ENCODE results near the gene ELMO1.

Gene ELMO1

DNA sequence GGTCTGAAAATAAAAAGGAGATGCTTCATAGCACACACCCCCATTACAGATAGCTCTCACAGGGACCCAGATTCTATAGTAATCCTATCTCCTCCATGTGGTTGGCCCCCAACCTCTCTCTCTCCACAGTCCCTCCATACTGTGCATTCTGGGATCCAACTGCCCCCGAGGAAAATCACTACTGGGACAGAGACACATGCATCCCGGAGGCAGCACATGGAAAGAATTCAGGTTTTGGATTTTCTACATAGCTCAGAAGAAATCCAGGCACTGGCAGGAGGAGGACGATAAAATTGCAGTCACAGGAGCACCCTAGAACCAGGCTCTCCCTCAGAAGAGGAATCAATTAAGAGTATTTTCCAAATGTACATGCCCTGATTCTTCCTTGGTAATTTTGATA is 239.5 kb downstream of the ELMO1 start:
- no peak for DNase-seq

DNA sequence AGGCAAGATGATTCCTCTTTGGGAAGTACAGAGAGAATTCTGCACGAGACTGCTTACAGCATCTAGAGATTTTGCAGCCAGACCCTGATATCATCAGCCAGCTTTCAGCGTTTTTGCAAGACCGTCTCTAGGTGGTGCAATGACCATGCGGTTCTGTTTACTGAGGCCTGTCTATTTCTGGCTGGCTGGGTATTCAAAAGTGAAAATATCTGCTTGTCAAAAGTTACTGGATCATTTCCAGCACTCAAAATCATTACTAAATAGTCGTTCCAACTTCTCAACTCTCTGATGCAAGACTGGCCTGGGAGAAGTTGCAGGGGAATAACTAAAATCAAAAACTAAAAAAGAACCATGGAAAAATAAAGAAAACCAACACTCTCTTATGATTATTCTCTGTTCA is 240.1 kb downstream of the ELMO1 start:
- DNase-seq = no peak

DNA sequence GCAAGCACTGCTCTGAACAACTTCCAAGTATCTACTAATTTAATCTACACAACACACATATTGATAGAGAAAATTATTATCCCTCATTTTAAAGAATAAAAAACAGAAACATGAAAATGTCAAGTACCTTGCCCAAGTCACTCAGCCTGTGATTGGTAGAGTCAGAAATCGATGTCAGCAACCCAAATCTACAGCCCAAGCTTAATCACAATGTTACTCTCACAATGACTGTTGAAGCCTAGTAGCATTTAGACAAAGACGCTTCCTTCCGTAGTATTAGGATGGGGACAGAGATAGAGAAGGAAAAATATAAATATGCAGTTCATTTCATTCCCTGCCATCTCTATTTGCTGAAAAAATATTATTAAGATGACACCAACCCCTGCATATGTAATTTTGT is 242.5 kb downstream of the ELMO1 start:
- no peak for DNase-seq

DNA sequence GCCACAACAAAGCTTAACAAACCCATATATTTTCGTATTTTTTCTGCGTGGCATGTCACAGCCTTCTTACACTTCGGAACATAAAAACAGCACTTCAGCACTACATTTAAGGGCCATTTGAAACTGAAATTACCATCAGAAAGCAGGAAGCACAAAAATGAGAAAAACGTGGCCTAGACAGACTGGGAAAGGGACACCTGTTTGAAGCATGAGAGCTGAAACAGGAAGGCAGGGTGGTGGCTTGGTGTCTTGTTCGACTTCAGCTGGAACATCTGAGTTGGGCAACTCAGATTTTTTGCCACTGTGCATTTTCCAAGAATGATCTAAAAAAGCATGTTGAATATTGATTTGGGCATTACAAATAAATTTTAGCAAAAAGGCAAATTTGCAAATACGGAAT is 243.2 kb downstream of the ELMO1 start:
- no peak for DNase-seq

DNA sequence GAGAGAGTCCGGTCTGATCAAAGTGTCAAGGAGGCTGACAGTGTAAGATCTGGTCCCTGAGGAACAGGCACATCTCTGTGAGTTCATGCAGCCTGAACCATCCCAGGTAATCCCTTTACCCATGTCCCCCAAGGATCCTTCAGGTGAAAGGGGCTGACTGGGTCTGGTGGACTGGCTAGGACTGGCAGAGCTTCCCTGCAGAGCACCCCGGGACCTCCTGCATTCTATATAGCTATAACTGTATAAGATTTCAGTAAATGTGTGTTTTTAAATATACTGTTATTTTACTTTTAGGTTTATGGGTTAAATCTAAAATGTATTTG is 246.8 kb downstream of the ELMO1 start:
- DNase-seq = no peak

DNA sequence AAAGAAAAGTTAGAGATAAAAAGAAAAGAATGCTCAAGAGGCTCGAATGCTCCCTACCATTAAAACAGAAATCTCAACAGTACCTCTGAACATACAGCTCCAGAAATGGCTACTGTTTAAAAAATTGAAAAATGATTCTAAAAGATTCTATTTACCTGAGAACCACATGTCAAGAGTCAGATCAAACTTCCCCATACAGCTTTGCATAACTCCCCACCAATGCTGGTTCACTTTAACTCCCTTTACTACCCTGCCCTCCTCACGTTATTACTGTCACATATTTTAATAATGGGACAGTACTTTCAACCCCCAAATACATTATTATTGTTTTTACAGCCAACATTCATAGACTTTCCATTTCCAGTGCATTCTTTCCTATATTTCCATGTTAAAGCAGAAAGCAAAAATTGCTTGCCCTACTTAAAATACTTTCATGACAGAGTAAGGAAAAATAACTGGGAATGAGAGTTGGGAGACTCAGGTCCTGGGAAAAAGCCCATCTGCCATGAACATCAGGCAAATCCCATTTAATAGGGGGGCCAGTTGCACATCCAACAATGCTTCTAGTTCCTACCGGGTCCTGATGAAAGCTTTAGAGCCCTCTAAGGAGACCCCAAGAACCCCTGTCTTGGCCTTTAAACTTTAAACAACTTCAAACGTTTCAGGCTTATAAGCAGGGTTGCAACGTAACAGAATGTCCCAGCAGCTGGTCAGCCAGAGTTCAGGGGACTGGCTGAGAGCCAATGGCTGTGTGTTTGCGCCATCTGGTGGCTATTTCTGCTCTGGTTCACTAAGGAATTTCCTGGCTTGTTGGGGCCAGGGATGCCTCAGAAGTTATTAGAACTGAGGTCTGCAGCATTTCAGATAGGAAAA is 247.4 kb downstream of the ELMO1 start:
- DNase-seq = peak; percentile 65

DNA sequence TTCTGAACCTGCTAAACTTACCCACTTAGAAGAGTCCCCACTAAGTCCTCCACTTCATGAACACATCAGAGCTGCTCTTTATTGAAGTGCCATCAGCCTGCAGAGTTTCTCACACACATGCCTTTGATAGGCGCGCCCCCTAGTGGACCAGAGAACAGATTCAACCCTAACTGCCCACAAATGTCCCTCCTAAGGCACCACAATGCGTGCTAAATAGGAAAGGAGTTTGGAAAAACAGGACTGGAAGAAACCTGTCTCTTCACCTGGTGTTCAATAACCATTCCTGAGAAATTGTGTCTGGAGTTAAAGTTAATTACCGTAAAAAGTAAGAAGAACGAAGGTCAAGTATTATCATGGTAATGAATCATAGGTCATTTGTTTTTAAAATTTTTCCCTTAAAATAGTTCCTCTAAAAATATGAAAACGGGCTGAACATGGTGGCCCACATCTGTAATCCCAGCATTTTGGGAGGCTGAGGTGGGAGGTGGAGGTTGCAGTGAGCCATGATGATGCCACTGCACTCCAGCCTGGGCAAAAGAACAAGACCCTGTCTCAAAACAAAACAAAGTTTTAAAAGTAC is 249.7 kb downstream of the ELMO1 start:
- peak; percentile 82 for DNase-seq

DNA sequence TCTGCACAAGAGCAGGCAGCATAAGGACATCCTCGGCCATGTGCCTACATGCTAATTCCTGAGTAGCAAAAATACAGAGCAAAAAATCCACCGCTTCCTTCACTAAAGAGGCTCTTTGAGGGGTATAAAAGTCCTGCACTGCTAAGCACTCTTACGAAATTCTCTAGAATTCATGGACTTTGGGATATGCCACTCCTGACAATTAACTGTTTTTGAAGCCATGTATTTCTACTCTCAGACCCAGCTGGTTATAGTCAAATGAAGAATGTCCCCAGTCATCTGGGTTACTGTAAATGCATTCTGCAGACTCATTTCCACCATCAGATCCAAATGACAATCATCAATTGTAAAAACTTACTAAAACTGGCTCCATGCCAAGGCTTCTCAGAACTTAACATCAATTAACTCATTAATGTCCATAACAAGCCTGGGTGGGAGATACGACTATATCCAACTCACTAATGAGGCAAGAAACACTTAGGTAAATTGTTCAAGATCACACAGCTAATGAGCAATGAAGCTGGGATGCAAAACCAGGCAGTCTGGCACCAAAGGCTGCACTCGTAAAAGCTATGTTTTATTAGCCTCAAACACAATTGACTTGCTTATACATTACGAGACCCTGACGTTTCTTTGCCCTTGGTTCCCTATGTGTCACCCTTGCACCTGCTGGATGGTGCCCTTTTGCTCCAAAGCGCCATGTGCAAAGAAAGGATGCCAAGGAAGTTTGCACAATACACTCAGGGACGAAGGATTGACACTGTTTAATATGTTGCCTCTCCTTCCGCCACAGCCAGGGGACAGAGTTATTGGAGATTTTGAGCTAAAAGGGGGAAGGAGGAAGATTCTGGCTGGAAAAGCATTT is 250.4 kb downstream of the ELMO1 start:
- DNase-seq = no peak

DNA sequence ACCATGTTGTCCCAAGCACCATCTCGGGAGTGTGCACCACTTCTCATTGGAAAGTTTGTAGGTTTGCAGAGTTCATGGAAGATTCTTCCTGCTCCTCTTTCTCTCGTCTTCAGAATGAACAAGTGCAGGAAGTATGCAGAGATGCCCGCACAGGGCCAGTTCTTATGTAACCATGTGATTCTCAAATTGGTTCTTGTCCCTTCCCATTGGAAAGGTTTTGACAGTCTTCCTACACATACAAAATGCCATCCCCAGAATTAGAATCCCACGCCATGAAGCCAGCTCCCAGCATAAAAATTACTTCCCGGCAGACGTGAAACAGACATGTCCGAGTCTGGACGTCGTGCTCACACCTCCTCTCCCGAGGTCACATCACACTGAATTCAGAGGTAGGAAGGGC is 251.6 kb downstream of the ELMO1 start:
- no peak for DNase-seq

DNA sequence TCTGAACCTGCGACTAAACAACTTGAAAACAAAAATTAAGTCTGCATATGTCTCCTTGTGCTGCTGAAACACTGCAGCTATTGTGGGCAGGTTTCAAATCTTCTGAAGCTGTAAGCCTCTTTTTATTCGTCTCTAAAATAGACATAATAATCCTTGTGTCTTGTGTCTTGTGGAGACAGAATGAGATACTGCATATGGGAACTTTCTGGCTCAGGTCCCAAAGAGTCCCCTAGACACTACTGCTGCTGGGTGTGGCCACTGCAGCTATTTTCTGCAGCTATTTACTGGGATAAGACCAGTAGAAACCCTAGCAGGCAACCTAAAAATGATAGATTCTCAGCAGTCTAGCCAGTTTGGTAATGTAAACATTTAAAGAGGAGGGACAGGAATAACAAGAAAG is 252.0 kb downstream of the ELMO1 start:
- DNase-seq = no peak

DNA sequence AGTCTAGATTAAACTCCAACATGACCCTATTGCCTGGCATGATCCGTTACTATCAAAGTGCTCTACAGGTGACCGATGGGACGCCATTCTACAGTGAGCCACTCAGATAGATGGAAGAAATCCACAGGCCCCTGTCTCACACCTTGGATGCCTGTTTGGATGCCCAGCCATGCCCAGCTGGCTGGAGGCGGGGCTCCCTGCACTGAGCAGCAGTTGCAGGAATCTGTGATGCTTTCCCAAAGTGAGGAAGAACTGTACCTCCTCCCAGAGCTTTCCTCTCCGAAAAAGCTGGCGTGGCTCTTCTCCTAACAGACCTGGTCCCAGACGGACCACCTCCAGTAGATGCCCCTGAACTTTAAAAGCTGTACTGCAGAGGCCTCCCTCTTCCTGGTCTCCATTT is 253.3 kb downstream of the ELMO1 start:
- no peak for DNase-seq

DNA sequence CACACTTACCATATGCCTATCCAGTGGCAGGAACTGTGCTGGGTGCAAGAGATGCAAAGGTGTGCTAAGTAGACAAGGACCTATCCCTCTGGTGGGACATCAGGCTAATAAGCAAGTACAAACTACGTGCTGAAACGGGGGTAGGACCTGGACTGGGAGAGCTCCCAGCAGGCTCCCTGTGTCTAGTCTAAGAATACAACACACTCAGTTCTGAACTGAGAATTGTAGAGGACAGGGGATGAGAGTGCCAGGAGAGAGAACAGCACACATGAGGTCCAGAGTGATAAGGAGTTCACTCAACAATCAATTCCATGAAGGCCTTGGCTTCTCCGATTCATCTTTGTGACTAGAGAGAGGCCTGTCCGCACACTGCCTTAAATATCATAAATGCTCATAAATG is 253.7 kb downstream of the ELMO1 start:
- no peak for DNase-seq

DNA sequence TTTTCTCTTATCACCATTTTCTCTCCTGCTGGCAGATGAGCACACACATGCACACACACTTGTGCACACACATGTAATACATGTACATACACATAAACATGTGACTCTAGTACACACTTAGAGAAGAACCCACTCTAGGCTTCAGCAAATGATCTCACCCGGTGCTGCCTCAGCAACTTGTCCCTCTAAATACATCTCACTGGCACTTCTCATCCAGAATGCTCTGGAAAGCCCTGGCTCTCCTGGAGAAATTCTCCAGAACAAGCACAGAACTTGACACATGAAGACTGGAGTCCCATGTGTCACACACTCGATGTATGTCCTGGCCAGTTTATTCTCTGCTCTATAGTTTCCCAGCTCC is 254.9 kb downstream of the ELMO1 start:
- no peak for DNase-seq

DNA sequence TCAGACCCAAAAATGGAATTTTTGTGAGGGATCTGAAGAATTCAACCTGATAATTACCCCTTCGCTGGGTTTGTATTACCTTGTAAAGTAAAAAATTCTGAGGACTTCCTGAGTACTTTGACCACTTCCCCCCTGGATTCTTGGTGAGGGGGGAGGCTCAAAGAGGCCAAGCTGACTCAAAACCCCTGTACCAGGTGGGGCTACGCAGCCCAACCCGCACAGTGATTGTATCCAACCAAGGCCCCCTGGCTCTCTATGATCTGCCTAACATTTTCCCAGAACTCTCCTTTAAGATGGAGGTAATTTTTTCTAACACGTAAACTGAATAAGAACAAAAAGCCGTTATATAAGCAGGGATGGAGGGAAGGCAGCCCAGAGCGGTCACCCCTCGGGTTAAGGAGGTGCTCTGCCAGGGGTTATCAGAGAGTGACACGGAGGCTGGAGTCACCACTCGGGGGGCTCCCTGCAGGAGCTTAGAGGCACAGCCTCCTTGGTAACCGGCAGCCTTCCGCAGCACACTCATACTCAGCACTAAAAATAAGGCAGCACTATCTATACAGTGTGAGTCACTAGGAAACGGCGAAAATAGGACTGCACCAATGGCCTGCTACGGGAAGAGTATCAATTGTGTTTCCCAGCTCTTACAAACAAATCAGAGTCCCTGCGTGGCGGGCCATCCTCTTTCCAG is 255.4 kb downstream of the ELMO1 start:
- DNase-seq = no peak

DNA sequence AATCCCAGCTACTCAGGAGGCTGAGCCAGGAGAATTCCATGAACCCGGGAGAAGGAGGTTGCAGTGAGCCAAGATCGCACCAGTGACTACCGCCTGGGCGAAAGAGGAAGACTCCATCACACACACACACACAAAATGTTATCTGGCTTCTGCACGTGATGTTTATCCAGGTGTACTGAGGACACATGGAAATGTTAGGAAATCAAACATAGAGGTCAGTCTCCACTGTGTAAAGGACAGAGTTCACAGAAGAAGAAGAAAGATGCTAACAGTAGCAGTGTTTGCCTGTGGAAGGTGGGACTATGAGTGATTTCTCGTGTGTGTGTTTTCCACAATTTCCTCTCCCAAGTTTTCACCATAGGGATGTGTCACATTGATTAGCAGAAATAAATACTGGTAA is 256.9 kb downstream of the ELMO1 start:
- DNase-seq = no peak

DNA sequence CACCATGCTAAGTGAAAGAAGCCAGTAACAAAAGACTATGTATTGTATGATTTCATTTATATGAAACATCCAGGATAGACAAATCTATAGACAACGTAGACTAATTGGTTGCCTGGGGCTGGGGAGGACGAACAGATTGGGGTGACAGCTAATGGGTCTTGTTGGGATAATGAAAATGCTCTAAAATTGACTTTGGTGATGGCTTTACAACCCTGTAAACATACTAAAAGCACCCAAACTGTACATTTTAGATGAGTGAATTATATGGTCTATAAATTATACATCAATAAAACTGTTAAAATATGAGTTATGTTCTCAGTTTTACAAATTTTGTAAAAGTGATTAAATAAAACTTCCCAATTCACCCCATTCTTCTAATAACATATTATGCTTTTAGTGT is 261.5 kb downstream of the ELMO1 start:
- no peak for DNase-seq

DNA sequence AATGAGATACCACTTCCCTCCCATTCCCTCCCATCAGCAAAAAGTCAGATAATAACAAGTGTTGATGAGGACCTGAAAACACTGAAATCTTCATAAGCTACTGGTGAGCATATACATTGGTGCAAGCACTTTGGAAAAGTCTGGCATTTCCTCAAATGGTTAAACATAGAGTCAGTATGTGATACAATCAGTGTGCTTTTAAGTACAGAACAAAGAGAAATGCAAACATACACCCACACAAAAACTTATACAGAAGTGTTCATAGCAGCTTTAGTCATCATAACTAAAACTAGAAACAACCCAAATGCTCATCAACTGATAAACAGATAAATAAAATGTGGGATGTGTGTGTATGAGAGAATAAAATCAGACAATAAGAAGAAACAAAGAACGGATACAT is 261.9 kb downstream of the ELMO1 start:
- no peak for DNase-seq

DNA sequence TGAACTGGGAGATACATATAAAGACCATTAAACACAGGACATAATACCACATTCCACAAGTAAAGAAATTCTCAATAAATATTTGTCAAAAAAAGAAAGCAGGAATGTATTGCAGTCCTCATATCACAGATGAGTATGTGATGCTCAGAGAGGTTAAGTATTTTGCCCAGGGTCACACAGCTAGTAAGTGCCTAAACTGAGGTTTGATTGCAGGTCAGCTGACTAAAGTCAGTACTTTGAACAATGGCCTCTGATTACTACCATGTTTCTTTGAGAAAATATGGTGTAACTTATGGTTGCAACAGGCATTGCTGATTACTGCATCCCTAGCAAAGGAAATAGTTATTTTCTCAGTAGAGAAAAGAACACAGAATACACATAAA is 267.1 kb downstream of the ELMO1 start:
- DNase-seq = no peak

DNA sequence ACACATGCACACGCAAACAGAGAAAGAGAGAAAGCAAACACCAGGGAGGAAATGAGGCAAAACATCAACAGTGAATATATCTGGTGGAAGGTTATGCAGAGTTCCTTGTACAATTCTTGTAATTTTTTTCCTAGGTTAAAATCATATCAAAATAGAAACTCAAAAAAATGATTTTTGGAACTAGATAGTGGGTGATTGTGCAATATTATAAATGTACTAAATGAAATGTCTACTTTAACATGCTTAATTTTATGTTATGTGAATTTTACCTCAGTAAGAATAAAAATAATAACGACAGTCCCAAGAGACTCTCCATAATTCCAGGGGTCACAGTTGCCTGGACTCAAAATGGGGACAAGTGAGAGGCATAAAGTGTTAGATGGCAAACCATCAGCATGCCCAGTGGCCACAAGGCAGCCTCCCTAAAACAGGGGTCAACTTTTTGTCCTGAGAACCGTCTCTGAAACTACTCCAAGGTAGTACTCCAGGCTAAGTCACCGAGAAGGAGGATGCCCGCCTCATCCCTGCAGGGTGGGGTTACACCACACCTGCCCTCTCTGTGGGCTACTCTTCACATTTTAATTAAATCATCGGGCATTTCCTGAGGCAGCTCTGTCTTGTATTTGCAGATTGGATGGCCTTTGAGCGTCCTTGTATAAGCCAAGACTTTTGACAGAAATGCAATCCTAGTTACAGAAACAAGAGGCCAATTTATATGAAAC is 267.7 kb downstream of the ELMO1 start:
- DNase-seq = no peak

DNA sequence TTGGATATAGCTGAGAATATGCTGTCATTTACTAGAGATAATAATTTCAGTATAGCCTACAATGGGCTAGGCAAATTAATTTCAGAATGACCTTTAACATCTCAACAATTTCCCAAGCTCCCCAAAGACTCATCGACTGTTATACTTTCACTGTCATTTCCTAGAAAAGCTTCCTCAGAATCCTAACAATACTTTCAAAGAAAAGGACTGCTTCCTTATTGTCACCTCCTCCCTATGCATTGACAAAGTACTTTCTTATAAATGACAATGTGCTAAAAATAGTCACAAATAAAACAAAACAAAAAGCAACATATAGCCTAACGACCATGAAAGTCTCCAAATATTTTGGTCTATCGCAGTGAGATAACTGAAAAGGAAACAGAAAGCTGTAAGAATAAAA is 272.6 kb downstream of the ELMO1 start:
- no peak for DNase-seq

DNA sequence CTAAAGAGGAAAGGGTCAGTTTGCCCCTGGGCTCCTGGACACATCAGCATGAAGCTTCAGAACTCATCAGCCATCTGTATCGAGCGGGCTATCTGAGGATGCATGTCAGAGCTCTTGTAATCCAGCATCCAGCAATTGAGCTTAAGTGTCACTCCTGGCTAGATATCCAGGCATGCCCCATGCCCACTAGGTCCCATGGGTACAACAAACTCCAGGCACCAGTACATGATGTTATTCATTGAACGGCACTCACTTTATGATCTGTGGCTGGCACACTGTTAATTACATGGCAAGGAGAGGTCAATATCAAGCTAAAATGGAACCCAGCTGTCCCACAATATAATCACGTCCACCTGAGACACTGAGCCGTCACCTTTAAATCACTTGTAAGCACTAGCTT is 274.2 kb downstream of the ELMO1 start:
- DNase-seq = no peak

DNA sequence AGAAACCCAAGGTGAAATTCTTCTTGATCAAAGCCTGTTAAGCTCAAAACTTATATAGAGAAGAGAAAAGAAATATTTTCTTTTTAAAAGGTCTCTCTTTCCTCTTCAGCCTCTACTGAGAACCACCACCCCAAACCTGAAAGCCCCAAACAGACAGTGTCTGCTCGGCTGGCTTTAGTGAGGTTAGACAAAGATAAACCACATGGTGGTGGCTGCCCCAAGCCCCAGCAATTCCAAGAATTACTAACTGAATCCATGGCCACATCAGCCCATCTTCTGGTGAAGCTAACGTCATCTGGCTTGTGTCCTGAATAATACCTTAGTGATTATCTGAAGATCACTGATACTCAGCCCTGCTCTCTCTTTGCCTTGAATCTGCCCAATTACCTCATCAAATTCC is 275.0 kb downstream of the ELMO1 start:
- DNase-seq = no peak

DNA sequence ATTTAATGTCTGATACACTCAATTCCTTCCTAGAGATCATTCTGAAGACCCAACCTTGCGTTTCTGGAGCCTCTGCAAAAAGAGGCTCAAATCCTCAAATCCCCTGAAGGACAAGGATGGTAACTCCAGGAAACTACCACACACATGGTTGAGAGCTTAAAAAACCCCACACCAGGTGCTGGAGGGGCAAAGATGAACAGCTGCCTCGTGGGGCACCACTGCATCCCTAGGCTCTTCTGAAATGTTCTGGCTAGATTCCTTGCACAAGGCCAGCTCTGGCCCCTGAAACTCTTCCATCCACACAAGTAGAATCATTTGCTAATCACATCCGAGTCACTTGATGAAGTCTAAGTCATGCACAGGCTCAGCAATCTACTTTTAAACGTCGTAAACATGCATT is 286.6 kb downstream of the ELMO1 start:
- no peak for DNase-seq
